A549 (cell line): Measurements from ENCODE around the gene TDP1. TPM values are rescaled to one million over a fixed set of nuclear protein-coding genes. Genes with fewer than 3 reads are reported as not detected.

Experiments
- ATAC-seq, 2 experiments: fragments of 200-7000 bp in 1 of 2; fragments of >200 bp in 1 of 2; cut with Nextera tagmentation in 1 of 2; cut with Tn5 transposase in 1 of 2; 3 replicates each; pipeline versions ENCODE4 v1.8.0 to v1.9.1; 2018 to 2020; ENCODE audit warnings: mild to moderate bottlenecking in 1 of 2, moderate library complexity in 1 of 2
- CTCF ChIA-PET: fragments of 300-600 bp; sonication (Branson Sonifier 250); formaldehyde crosslinking; extraction: SDS; loops from one replicate; lab custom pipeline; 2021; ENCODE audit warnings: antibody characterized with exemption, inconsistent platforms; lab: Yijun Ruan, JAX
- POLR2A ChIA-PET: fragments of 350-600 bp; formaldehyde crosslinking; extraction: SDS; loops from one replicate; lab custom pipeline; 2021; ENCODE audit warnings: antibody characterized with exemption, inconsistent platforms; lab: Yijun Ruan, JAX
- DNase-seq, 2 experiments: peaks; one replicate each; pipeline versions ENCODE4 v3.0.0 to v3.0.0-alpha.2; 2011 to 2016; ENCODE audit warnings: low read depth in 1 of 2, low spot score in 1 of 2
- FAIRE-seq: peaks from 2 replicates; lab custom pipeline; 2011; peaks lifted over from hg19 to GRCh38; lab: Jason Lieb, UNC
- H3K27ac ChIP-seq, 2 experiments: fragments of >200 bp; sonication (Bioruptor Twin); formaldehyde crosslinking; 3 replicates each; pipeline ENCODE4 v1.5.1; 2016 to 2017
- H3K4me1 ChIP-seq: fragments of >200 bp; sonication (Bioruptor Twin); formaldehyde crosslinking; 3 replicates; pipeline ENCODE4 v1.6.1; 2016
- H3K4me2 ChIP-seq: fragments of >200 bp; sonication (Bioruptor Twin); formaldehyde crosslinking; 3 replicates; pipeline ENCODE4 v1.6.1; 2016
- H3K4me3 ChIP-seq: fragments of >200 bp; sonication (Bioruptor Twin); formaldehyde crosslinking; 3 replicates; pipeline ENCODE4 v1.5.1; 2016
- H3K9me3 ChIP-seq: fragments of >200 bp; sonication (Bioruptor Twin); formaldehyde crosslinking; 3 replicates; pipeline ENCODE4 v1.6.1; 2016
- BHLHE40 ChIP-seq: IDR thresholded peaks from 2 replicates; pipeline ENCODE4 v1.6.1; 2012; ENCODE audit warnings: low read depth, low read length, inconsistent platforms
- CBX8 ChIP-seq: fragments of 200-600 bp; sonication (generic); IDR thresholded peaks from 2 replicates; pipeline ENCODE4 v1.6.1; 2016
- CEBPB ChIP-seq, 2 experiments: fragments of >200 bp in 1 of 2; sonication (Bioruptor Twin) in 1 of 2; formaldehyde crosslinking in 1 of 2; IDR thresholded peaks; 2 replicates each; pipeline ENCODE4 v1.6.1; 2012 to 2016
- CHD2 ChIP-seq: fragments of 150-350 bp; IDR thresholded peaks from 2 replicates; pipeline ENCODE4 v1.6.1; 2014; ENCODE audit warnings: low read length; ENCODE audit not compliant: partially characterized antibody
- FOSL2 ChIP-seq, 2 experiments: fragments of 450-650 bp in 1 of 2; fragments of >200 bp in 1 of 2; sonication (Bioruptor Twin) in 1 of 2; formaldehyde crosslinking; IDR thresholded peaks; 2 replicates each; pipeline versions ENCODE4 v1.5.0 to v1.6.1; 2016 to 2020; ENCODE audit warnings: mild to moderate bottlenecking in 1 of 2, moderate library complexity in 1 of 2
- KDM1A ChIP-seq: fragments of 200-600 bp; sonication (generic); IDR thresholded peaks from 2 replicates; pipeline ENCODE4 v1.6.1; 2016; ENCODE audit warnings: low read depth, mild to moderate bottlenecking
- MAFK ChIP-seq: fragments of 450-650 bp; IDR thresholded peaks from 2 replicates; pipeline ENCODE4 v1.6.1; 2014; ENCODE audit not compliant: partially characterized antibody
- NFE2L2 ChIP-seq: fragments of 150-350 bp; conservative IDR thresholded peaks from 2 replicates; pipeline ENCODE4 v1.6.1; 2014; ENCODE audit warnings: low read length
- NPAS2 ChIP-seq: fragments of 250-450 bp; sonication (Bioruptor Pico); IDR thresholded peaks from 2 replicates; pipeline ENCODE4 v1.8.0; 2022; ENCODE audit warnings: mild to moderate bottlenecking, moderate library complexity, borderline replicate concordance
- RCOR1 ChIP-seq: fragments of 150-350 bp; IDR thresholded peaks from 2 replicates; pipeline ENCODE4 v1.6.1; 2014; ENCODE audit warnings: antibody characterized with exemption, low read length, low read depth
- RFX5 ChIP-seq: fragments of 450-650 bp; IDR thresholded peaks from 2 replicates; pipeline ENCODE4 v1.7.1; 2014; ENCODE audit warnings: antibody characterized with exemption, mild to moderate bottlenecking, moderate library complexity
- SMC3 ChIP-seq: fragments of >200 bp; sonication (Bioruptor Twin); formaldehyde crosslinking; IDR thresholded peaks from 3 replicates; pipeline ENCODE4 v1.6.1; 2018; ENCODE audit warnings: inconsistent platforms
- TFCP2L1 ChIP-seq: fragments of 250-450 bp; sonication (Bioruptor Pico); IDR thresholded peaks from 2 replicates; pipeline ENCODE4 v1.5.0; 2021; ENCODE audit warnings: mild to moderate bottlenecking
- TP53 ChIP-seq: fragments of 250-450 bp; sonication (Bioruptor Pico); IDR thresholded peaks from 2 replicates; pipeline ENCODE4 v1.5.0; 2021; ENCODE audit warnings: mild to moderate bottlenecking, moderate library complexity
- USF2 ChIP-seq: fragments of 450-650 bp; IDR thresholded peaks from 2 replicates; pipeline ENCODE4 v1.6.1; 2014; ENCODE audit warnings: antibody characterized with exemption
- ZC3H11A ChIP-seq: fragments of 450-650 bp; IDR thresholded peaks from 2 replicates; pipeline ENCODE4 v1.6.1; 2014; ENCODE audit warnings: antibody characterized with exemption, mild to moderate bottlenecking
- ZFP36 ChIP-seq: fragments of 450-650 bp; IDR thresholded peaks from 2 replicates; pipeline ENCODE4 v1.6.1; 2014; ENCODE audit warnings: borderline replicate concordance; ENCODE audit not compliant: partially characterized antibody
- WGBS: methylation state at CpG from one replicate; pipeline ENCODE4 v1.1.6; 2017; ENCODE audit errors: missing lambda C conversion rate; 5-methylcytosine and 5-hydroxymethylcytosine counted together
- polyA plus RNA-seq, 4 experiments: library from polyadenylated mRNA; depleted of rRNA in 3 of 4; stranded (reverse); fragments of >200 nt; fragmentation: RNase III in 1 of 4; extraction: RNeasy Plus Mini Kit Qiagen cat#74134 plus additional on column Dnase treatment in 1 of 4; gene quantifications; 2 replicates in 3 of 4; 3 replicates in 1 of 4; pipeline ENCODE4 v1.2.3, GENCODE V29; 2011 to 2017
- TF ChIP-seq, protein P1 (sequence below): fragments of 200-600 bp; sonication (generic); IDR thresholded peaks from 2 replicates; pipeline ENCODE4 v1.6.1; 2016; ENCODE audit warnings: antibody characterized with exemption, mild to moderate bottlenecking, moderate library complexity
- TF ChIP-seq, protein P2 (sequence below): IDR thresholded peaks from 2 replicates; pipeline ENCODE4 v1.6.1; 2012
- TF ChIP-seq, protein P3 (sequence below): fragments of 150-350 bp; IDR thresholded peaks from 2 replicates; pipeline ENCODE4 v1.6.1; 2014; ENCODE audit warnings: low read depth, mild to moderate bottlenecking, low read length

Gene TDP1
- polyA plus RNA-seq, 2 of the 4 experiments (the other 2 are of a cell fraction), result 15.2 to 21.6 TPM

- Histone ChIP-seq H3K4me1 (no peaks in the 10 kb centered on the region), H3K9me3 (no peaks in the 10 kb centered on the region), H3K4me3 (no peak overlapping the region), H3K27ac (no peak overlapping the region), H3K4me2 (no peak overlapping the region)
- TF ChIP-seq RCOR1, result no peak
- DNase-seq, result no peak
- no peak for ATAC-seq
- no peak for FAIRE-seq
- POLR2A ChIA-PET, result no interaction called here
- WGBS, result 74% methylated on average over 3 of the region's 3 CpGs
- CTCF ChIA-PET, result interaction anchor here (0.9 to 1.0 kb wide), 2 partner anchors 18 to 54 kb away, joined by 3 read pairs; no protein-coding TSS in a partner anchor
These were observed 50.3 kb downstream of the TDP1 start for GRCh38 chr14:90005939-90006530.

DNA sequence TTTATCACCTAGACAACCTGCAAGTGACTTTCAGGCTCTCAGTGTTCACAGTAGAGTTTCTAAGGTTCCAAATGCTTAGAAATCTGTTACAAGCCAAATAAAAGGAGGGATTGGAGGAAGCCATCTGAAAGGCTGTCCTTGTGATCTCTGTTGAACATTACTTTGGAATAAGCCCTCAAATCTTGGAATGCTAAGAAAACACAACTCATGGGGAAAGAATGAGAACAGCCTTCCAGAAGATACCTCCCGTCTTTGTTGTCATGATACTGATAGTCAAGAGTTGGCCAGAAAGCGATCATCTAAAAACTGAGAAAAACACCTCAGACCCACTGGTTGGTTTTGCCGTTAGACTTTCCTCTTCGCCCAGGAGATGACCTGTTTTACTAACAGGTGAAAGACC is 61.6 kb downstream of the TDP1 start:
- WGBS, result 59% methylated on average over 4 of the region's 4 CpGs
- H3K4me1 ChIP-seq, result no peaks in the 10 kb centered on the region
- no peak for ATAC-seq
- no peaks in the 10 kb centered on the region for H3K9me3 ChIP-seq
- no peak overlapping the region for H3K27ac ChIP-seq
- TF ChIP-seq, protein P1, sequence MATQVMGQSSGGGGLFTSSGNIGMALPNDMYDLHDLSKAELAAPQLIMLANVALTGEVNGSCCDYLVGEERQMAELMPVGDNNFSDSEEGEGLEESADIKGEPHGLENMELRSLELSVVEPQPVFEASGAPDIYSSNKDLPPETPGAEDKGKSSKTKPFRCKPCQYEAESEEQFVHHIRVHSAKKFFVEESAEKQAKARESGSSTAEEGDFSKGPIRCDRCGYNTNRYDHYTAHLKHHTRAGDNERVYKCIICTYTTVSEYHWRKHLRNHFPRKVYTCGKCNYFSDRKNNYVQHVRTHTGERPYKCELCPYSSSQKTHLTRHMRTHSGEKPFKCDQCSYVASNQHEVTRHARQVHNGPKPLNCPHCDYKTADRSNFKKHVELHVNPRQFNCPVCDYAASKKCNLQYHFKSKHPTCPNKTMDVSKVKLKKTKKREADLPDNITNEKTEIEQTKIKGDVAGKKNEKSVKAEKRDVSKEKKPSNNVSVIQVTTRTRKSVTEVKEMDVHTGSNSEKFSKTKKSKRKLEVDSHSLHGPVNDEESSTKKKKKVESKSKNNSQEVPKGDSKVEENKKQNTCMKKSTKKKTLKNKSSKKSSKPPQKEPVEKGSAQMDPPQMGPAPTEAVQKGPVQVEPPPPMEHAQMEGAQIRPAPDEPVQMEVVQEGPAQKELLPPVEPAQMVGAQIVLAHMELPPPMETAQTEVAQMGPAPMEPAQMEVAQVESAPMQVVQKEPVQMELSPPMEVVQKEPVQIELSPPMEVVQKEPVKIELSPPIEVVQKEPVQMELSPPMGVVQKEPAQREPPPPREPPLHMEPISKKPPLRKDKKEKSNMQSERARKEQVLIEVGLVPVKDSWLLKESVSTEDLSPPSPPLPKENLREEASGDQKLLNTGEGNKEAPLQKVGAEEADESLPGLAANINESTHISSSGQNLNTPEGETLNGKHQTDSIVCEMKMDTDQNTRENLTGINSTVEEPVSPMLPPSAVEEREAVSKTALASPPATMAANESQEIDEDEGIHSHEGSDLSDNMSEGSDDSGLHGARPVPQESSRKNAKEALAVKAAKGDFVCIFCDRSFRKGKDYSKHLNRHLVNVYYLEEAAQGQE, result no peak
- TF ChIP-seq BHLHE40 (no peak), SMC3 (no peak), RFX5 (no peak), NPAS2 (no peak), FOSL2 (IDR thresholded peaks at IDR 0.05) (no peak), FOSL2 (CRISPR knock-in tag; IDR thresholded peaks at IDR 0.05) (no peak)
- no peak for FAIRE-seq
- DNase-seq, result no peak
- CTCF ChIA-PET, result interaction anchor here (0.7 kb wide), 1 partner anchor 109 kb away, joined by 5 read pairs; no protein-coding TSS in a partner anchor
- POLR2A ChIA-PET, result no interaction called here
- H3K4me3 ChIP-seq, result no peak overlapping the region
- H3K4me2 ChIP-seq, result no peak overlapping the region

DNA sequence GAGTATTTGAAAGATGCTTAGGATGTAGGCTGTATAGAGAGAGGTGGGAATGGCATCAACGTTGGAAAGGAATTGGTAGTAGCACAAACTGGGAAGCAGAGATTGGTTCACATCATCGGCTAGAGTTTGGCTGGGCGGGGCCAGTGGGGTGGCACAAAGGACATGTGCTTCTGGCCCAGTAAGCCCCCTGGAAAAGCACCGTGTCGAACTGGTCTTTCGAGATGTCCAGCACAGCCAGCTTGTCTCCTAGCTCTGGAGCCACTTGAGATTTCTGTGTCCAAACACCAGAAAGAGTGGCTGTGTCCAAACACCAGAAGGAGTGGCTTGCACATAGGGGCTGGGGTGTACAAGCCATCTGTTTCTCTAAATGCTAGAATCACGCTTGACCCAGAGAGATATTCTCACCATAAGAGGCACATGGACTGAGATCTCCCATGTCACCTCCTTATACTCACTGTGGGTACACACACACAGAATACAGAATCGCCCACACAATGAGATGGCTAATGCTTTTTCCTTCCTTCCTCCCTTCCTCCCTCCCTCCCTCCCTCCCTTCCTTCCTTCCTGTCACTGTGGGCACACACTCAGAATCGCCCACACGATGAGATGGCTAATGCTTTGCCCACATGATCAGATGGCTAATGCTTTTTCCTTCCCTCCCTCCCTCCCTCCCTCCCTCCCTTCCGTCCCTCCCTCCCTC is 64.2 kb downstream of the TDP1 start:
- no peaks in the 10 kb centered on the region for H3K4me1 ChIP-seq
- H3K4me2 ChIP-seq, result no peak overlapping the region
- ChIA-PET POLR2A (no interaction called here), CTCF (interaction anchor here (1.2 kb wide), 1 partner anchor 42 kb away, joined by 4 read pairs; the partner anchor contains the start of gene KCNK13)
- H3K27ac ChIP-seq, result no peak overlapping the region
- H3K9me3 ChIP-seq, result no peaks in the 10 kb centered on the region
- WGBS, result 63% methylated on average over 11 of the region's 11 CpGs
- no peak overlapping the region for H3K4me3 ChIP-seq
- no peak for FAIRE-seq
- no peak for TF ChIP-seq ZC3H11A
- TF ChIP-seq, protein P2, sequence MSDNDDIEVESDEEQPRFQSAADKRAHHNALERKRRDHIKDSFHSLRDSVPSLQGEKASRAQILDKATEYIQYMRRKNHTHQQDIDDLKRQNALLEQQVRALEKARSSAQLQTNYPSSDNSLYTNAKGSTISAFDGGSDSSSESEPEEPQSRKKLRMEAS, result no peak
- TF ChIP-seq ZFP36, result no peak
- TF ChIP-seq CEBPB (IDR thresholded peaks at IDR 0.05), result no peak
- TF ChIP-seq, protein P3, sequence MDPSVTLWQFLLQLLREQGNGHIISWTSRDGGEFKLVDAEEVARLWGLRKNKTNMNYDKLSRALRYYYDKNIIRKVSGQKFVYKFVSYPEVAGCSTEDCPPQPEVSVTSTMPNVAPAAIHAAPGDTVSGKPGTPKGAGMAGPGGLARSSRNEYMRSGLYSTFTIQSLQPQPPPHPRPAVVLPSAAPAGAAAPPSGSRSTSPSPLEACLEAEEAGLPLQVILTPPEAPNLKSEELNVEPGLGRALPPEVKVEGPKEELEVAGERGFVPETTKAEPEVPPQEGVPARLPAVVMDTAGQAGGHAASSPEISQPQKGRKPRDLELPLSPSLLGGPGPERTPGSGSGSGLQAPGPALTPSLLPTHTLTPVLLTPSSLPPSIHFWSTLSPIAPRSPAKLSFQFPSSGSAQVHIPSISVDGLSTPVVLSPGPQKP, result no peak
- no peak for TF ChIP-seq BHLHE40
- no peak for TF ChIP-seq MAFK
- TF ChIP-seq, protein P1, result no peak
- no peak for TF ChIP-seq TFCP2L1 (CRISPR knock-in tag)
- no peak for TF ChIP-seq KDM1A
- no peak for TF ChIP-seq NFE2L2
- no peak for TF ChIP-seq CHD2
- TF ChIP-seq RFX5, result no peak
- TF ChIP-seq TP53 (CRISPR knock-in tag), result no peak
- TF ChIP-seq USF2, result no peak
- TF ChIP-seq CBX8, result no peak
- ATAC-seq, result no peak
- no peak for DNase-seq
